Endothelial cell of umbilical vein (primary cell): ENCODE measurements around the gene DAPL1. TPM values are rescaled to one million over a fixed set of nuclear protein-coding genes. Genes with fewer than 3 reads are reported as not detected.

Experiments used
- BruUV-seq: library from RNA; stranded (reverse); fragments of 400-500 nt; replicated peaks from 2 replicates; lab custom pipeline; 2021; lab: Mats Ljungman, UMichigan
- CTCF ChIA-PET: fragments of 300-600, 350-600 bp; sonication (Branson Sonifier 250); formaldehyde crosslinking; loops from one replicate; lab custom pipeline; 2021; ENCODE audit warnings: antibody characterized with exemption, inconsistent platforms; lab: Charles Lee
- POLR2A ChIA-PET: fragments of 300-600, 350-600 bp; sonication (Branson Sonifier 250); formaldehyde crosslinking; loops from one replicate; lab custom pipeline; 2021; ENCODE audit warnings: antibody characterized with exemption, inconsistent platforms; lab: Charles Lee
- DNase-seq: peaks from one replicate; pipeline ENCODE4 v3.0.0-alpha.2; 2011; ENCODE audit warnings: low read depth, low spot score
- FAIRE-seq: peaks from 2 replicates; lab custom pipeline; 2011; peaks lifted over from hg19 to GRCh38; lab: Jason Lieb, UNC
- H2AFZ ChIP-seq: 2 replicates; pipeline ENCODE4 v1.6.0; 2012; ENCODE audit warnings: low read depth, low read length, control low read depth, inconsistent platforms
- H3K27ac ChIP-seq: 2 replicates; pipeline ENCODE4 v1.5.1; 2011; ENCODE audit warnings: low read depth, mild to moderate bottlenecking, control low read depth, low read length, moderate library complexity; ENCODE audit not compliant: insufficient read depth
- H3K27me3 ChIP-seq, 2 experiments: 2 replicates each; pipeline versions ENCODE4 v1.6.0 to v1.6.1; 2011; ENCODE audit warnings: low read length in 2 of 2, mixed read lengths in 1 of 2; ENCODE audit not compliant: control insufficient read depth in 2 of 2, insufficient read depth in 2 of 2
- H3K36me3 ChIP-seq, 2 experiments: 2 replicates in 1 of 2; 3 replicates in 1 of 2; pipeline ENCODE4 v1.5.1; 2011; ENCODE audit warnings: low read length in 2 of 2, mild to moderate bottlenecking in 1 of 2, moderate library complexity in 1 of 2; ENCODE audit not compliant: control insufficient read depth in 2 of 2, insufficient read depth in 2 of 2; ENCODE audit errors: extremely low read depth in 1 of 2
- H3K4me1 ChIP-seq: 3 replicates; pipeline ENCODE4 v1.5.1; 2011; ENCODE audit warnings: mild to moderate bottlenecking, low read length; ENCODE audit not compliant: control insufficient read depth, insufficient read depth; ENCODE audit errors: extremely low read depth
- H3K4me2 ChIP-seq: 2 replicates; pipeline ENCODE4 v1.6.1; 2011; ENCODE audit warnings: low read length, control low read depth, mixed read lengths; ENCODE audit not compliant: insufficient read depth
- H3K4me3 ChIP-seq, 3 experiments: fragments of 200-600 bp in 1 of 3; sonication (generic), shearing (Covaris generic) in 1 of 3; replicated peaks in 1 of 3; 2 replicates each; pipeline ENCODE4 v1.5.1; 2011 to 2016; ENCODE audit warnings: control low read depth in 3 of 3, low read length in 3 of 3, mild to moderate bottlenecking in 2 of 3, inconsistent platforms in 1 of 3, low read depth in 1 of 3, moderate library complexity in 1 of 3; ENCODE audit not compliant: insufficient read depth in 1 of 3
- H3K79me2 ChIP-seq: 2 replicates; pipeline ENCODE4 v1.6.0; 2012; ENCODE audit warnings: low read length, inconsistent platforms; ENCODE audit not compliant: control insufficient read depth, insufficient read depth
- H3K9ac ChIP-seq: replicated peaks from 2 replicates; pipeline ENCODE3; 2011; ENCODE audit warnings: low read length, control low read depth; ENCODE audit not compliant: insufficient read depth; ENCODE audit errors: extremely low read depth
- H3K9me1 ChIP-seq: replicated peaks from 3 replicates; pipeline ENCODE4 v1.6.0; 2011; ENCODE audit warnings: mild to moderate bottlenecking, low read length; ENCODE audit not compliant: control insufficient read depth, insufficient read depth; ENCODE audit errors: extremely low read depth
- H3K9me3 ChIP-seq: replicated peaks from 2 replicates; pipeline ENCODE4 v1.5.1; 2012; ENCODE audit warnings: low read length, inconsistent platforms; ENCODE audit not compliant: control insufficient read depth, insufficient read depth
- H4K20me1 ChIP-seq: replicated peaks from 2 replicates; pipeline ENCODE3; 2011; ENCODE audit warnings: mild to moderate bottlenecking, low read length; ENCODE audit not compliant: control insufficient read depth, insufficient read depth; ENCODE audit errors: extremely low read depth
- EZH2 ChIP-seq: IDR thresholded peaks from 2 replicates; pipeline ENCODE4 v1.6.1; 2012; ENCODE audit warnings: borderline replicate concordance, low read depth, mild to moderate bottlenecking, moderate library complexity, low read length, inconsistent platforms; ENCODE audit not compliant: severe bottlenecking
- FOS ChIP-seq: IDR thresholded peaks from 2 replicates; pipeline ENCODE4 v1.6.1; 2011; ENCODE audit warnings: mild to moderate bottlenecking, low read length, moderate library complexity, borderline replicate concordance; ENCODE audit not compliant: insufficient read depth
- GATA2 ChIP-seq: IDR thresholded peaks from 2 replicates; pipeline ENCODE4 v1.7.0; 2011; ENCODE audit warnings: low read depth, mild to moderate bottlenecking, moderate library complexity, mixed read lengths, low read length; ENCODE audit not compliant: insufficient read length, insufficient read depth
- JUN ChIP-seq: IDR thresholded peaks from 2 replicates; pipeline ENCODE4 v1.6.1; 2011; ENCODE audit warnings: borderline replicate concordance, low read depth; ENCODE audit not compliant: insufficient read length, insufficient read depth
- MYC ChIP-seq: IDR thresholded peaks from one replicate; pipeline ENCODE4 v1.6.1; 2011; ENCODE audit warnings: mild to moderate bottlenecking, low read depth, low read length
- POLR2A ChIP-seq: IDR thresholded peaks from 2 replicates; pipeline ENCODE4 v1.6.1; 2012; ENCODE audit warnings: low read depth, mild to moderate bottlenecking, control low read depth, low read length
- POLR2AphosphoS5 ChIP-seq: IDR thresholded peaks from 2 replicates; pipeline ENCODE4 v1.6.1; 2012; ENCODE audit warnings: low read depth, mild to moderate bottlenecking, control low read depth, low read length, moderate library complexity; ENCODE audit not compliant: insufficient read depth
- dilution Hi-C: fragments of 300-500 bp; cut with MboI; formaldehyde crosslinking; loops from one replicate; pipeline ENCODE4 v1.15.0; 2019; ENCODE audit warnings: low sequenced_read_pairs; ENCODE audit not compliant: extremely low pct_ligation_motif_present
- intact Hi-C: fragments of 100-400 bp; cut with micrococcal nuclease; formaldehyde crosslinking; loops from one replicate; pipeline ENCODE4 v1.10.0; 2022
- polyA plus RNA-seq, 4 experiments: library from polyadenylated mRNA; depleted of rRNA in 3 of 4; stranded (reverse) in 3 of 4; unstranded in 1 of 4; fragments of >200 nt; gene quantifications; 2 replicates each; pipeline versions ENCODE4 v1.2.1 to v1.2.3, GENCODE V29; 2011 to 2012; ENCODE audit warnings: missing spikeins in 1 of 4
- total RNA-seq: library from RNA; stranded (reverse); gene quantifications from 2 replicates; pipeline ENCODE4 v1.2.3, GENCODE V29; 2021
- TF ChIP-seq, protein P1 (sequence below): IDR thresholded peaks from 2 replicates; pipeline ENCODE4 v1.6.1; 2011; ENCODE audit not compliant: insufficient read depth, insufficient read length
- TF ChIP-seq, protein P2 (sequence below), 2 donors: IDR thresholded peaks; 1 replicate in 1 of 2; 2 replicates in 1 of 2; pipeline ENCODE4 v1.5.1; 2011; ENCODE audit warnings: low read length in 2 of 2, mild to moderate bottlenecking in 2 of 2, moderate library complexity in 2 of 2, control low read depth in 1 of 2, inconsistent platforms in 1 of 2, low read depth in 1 of 2; ENCODE audit not compliant: insufficient read depth in 1 of 2; ENCODE audit errors: extremely low read depth in 1 of 2

Gene DAPL1
- total and polyA plus RNA-seq, 2 donors (not counting 3 experiments of a cell fraction or from before 2014, with no cell fraction given): not detected

- CTCF ChIA-PET: interaction anchor here (0.7 to 7.9 kb wide), 50 partner anchors 8 to 1254 kb away, joined by 3 to 143 read pairs (median 4); partner anchors contain the start of genes CCDC148 and PKP4
These were observed 49.2 kb upstream of the DAPL1 start for GRCh38 chr2:158745866-158746382.

More at GRCh38 chr2:158745866-158746382, 49.2 kb upstream of the DAPL1 start:
- H3K9me3 ChIP-seq: no peaks in the 10 kb centered on the region
- no TSS peak for BruUV-seq
- peaks cover 26 to 34% of the 10 kb centered on the region in 2 experiments for H3K27me3 ChIP-seq
- H3K4me1 ChIP-seq: peaks cover 3% of the 10 kb centered on the region
- H2AFZ ChIP-seq: no peak overlapping the region
- H3K27ac ChIP-seq: no peak overlapping the region
- H3K9ac ChIP-seq: no peak overlapping the region
- dilution Hi-C loops: no loop called here
- no peaks in the 10 kb centered on the region for H3K36me3 ChIP-seq
- POLR2A ChIA-PET: interaction anchor here (0.6 kb wide), 1 partner anchor 78 kb away, joined by 3 read pairs; no protein-coding TSS in a partner anchor
- H4K20me1 ChIP-seq: no peaks in the 10 kb centered on the region
- TF ChIP-seq, protein P1, sequence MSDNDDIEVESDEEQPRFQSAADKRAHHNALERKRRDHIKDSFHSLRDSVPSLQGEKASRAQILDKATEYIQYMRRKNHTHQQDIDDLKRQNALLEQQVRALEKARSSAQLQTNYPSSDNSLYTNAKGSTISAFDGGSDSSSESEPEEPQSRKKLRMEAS: no peak
- TF ChIP-seq JUN (no peak), POLR2A (no peak), POLR2AphosphoS5 (no peak), MYC (no peak), GATA2 (no peak), FOS (no peak), EZH2 (no peak)
- TF ChIP-seq, protein P2, sequence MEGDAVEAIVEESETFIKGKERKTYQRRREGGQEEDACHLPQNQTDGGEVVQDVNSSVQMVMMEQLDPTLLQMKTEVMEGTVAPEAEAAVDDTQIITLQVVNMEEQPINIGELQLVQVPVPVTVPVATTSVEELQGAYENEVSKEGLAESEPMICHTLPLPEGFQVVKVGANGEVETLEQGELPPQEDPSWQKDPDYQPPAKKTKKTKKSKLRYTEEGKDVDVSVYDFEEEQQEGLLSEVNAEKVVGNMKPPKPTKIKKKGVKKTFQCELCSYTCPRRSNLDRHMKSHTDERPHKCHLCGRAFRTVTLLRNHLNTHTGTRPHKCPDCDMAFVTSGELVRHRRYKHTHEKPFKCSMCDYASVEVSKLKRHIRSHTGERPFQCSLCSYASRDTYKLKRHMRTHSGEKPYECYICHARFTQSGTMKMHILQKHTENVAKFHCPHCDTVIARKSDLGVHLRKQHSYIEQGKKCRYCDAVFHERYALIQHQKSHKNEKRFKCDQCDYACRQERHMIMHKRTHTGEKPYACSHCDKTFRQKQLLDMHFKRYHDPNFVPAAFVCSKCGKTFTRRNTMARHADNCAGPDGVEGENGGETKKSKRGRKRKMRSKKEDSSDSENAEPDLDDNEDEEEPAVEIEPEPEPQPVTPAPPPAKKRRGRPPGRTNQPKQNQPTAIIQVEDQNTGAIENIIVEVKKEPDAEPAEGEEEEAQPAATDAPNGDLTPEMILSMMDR (IDR thresholded peaks at IDR 0.05; ENCODE audit: extremely low read depth in 1 of 2, insufficient read depth in 1 of 2, low read depth in 1 of 2, low read length in 2 of 2): no peak
- no peak overlapping the region for H3K4me3 ChIP-seq
- H3K4me2 ChIP-seq: no peak overlapping the region
- no peak for DNase-seq
- FAIRE-seq: no peak
- H3K79me2 ChIP-seq: no peaks in the 10 kb centered on the region
- intact Hi-C loops: loop anchor here (1.0 to 2.0 kb wide), 6 partner anchors 29 to 721 kb away; partner anchors contain the start of genes CCDC148 and PKP4
- H3K9me1 ChIP-seq: no peaks in the 10 kb centered on the region
